Mucosa of rectum (tissue), 2 donors: ENCODE measurements around the gene SLAMF1.
A peak's percentile ranks its signal among the peaks of the same experiment; 100 is the strongest.
"Not testable (repeated sequence)": the region's sequence is repeated elsewhere in the genome, so short reads cannot be mapped to it uniquely, and the experiment has no call there.

Source experiments
- H3K27ac ChIP-seq, 2 donors: one replicate each; pipeline ENCODE4 v1.7.0; 2013; ENCODE audit warnings: inconsistent platforms in 2 of 2, low read depth in 2 of 2, low read length in 2 of 2
- H3K27me3 ChIP-seq, 2 donors: one replicate each; pipeline ENCODE4 v1.7.0; 2013; ENCODE audit warnings: low read length in 2 of 2; ENCODE audit not compliant: control insufficient read depth in 2 of 2, insufficient read depth in 2 of 2
- H3K36me3 ChIP-seq, 2 donors: one replicate each; pipeline ENCODE4 v1.7.0; 2013; ENCODE audit warnings: low read length in 2 of 2; ENCODE audit not compliant: control insufficient read depth in 2 of 2, insufficient read depth in 2 of 2
- H3K4me1 ChIP-seq, 2 donors: one replicate each; pipeline ENCODE4 v1.7.0; 2013; ENCODE audit warnings: low read length in 2 of 2, mild to moderate bottlenecking in 1 of 2; ENCODE audit not compliant: control insufficient read depth in 2 of 2, insufficient read depth in 2 of 2
- H3K4me3 ChIP-seq, 2 donors: one replicate each; pipeline ENCODE4 v1.7.0; 2013; ENCODE audit warnings: low read length in 2 of 2
- H3K9ac ChIP-seq, 2 donors: one replicate each; pipeline ENCODE4 v1.7.0; 2013; ENCODE audit warnings: low read length in 2 of 2, low read depth in 1 of 2, mild to moderate bottlenecking in 1 of 2
- H3K9me3 ChIP-seq, 2 donors: one replicate each; pipeline ENCODE4 v1.7.0; 2013; ENCODE audit warnings: low read length in 2 of 2; ENCODE audit not compliant: control insufficient read depth in 2 of 2
- donor health status: healthy.
- donor health status: Normal muscosa, but diverticular disease.

SLAMF1 gene

GRCh38 chr1:160652065-160652641 is 5.3 kb upstream of the SLAMF1 start:
- not testable (repeated sequence) for H3K9ac ChIP-seq, H3K36me3 ChIP-seq, H3K9me3 ChIP-seq, H3K4me1 ChIP-seq, H3K27me3 ChIP-seq, H3K27ac ChIP-seq, H3K4me3 ChIP-seq

- peaks cover 0 to 4% of the 10 kb centered on the region in 2 donors for H3K4me1 ChIP-seq
- H3K4me3 ChIP-seq = no peak overlapping the region
- no peaks in the 10 kb centered on the region for H3K9me3 ChIP-seq
- no peak overlapping the region for H3K27ac ChIP-seq
- no peaks in the 10 kb centered on the region for H3K27me3 ChIP-seq
- H3K9ac ChIP-seq = no peak overlapping the region
- H3K36me3 ChIP-seq = no peaks in the 10 kb centered on the region
Measured at GRCh38 chr1:160651433-160652064, 4.7 kb upstream of the SLAMF1 start.

- Histone ChIP-seq H3K4me1 (peaks cover 0 to 4% of the 10 kb centered on the region in 2 donors), H3K36me3 (no peaks in the 10 kb centered on the region), H3K27me3 (no peaks in the 10 kb centered on the region), H3K4me3 (peak overlapping the region in 1 of 2 donors; percentile 72), H3K9me3 (no peaks in the 10 kb centered on the region), H3K9ac (peak overlapping the region; percentile 21 to 26), H3K27ac (peak overlapping the region; percentile 26 to 62)
Measured at GRCh38 chr1:160647329-160647720, 481 bp upstream of the SLAMF1 start.

GRCh38 chr1:160646180-160646579 is 664 bp downstream of the SLAMF1 start:
- Histone ChIP-seq H3K36me3 (no peaks in the 10 kb centered on the region), H3K9ac (peak overlapping the region; percentile 21 to 48), H3K27ac (peak overlapping the region; percentile 9 to 62), H3K27me3 (no peaks in the 10 kb centered on the region), H3K4me3 (peak overlapping the region; percentile 44 to 72), H3K9me3 (no peaks in the 10 kb centered on the region), H3K4me1 (peaks cover 0 to 4% of the 10 kb centered on the region in 2 donors)

- Histone ChIP-seq H3K36me3 (no peaks in the 10 kb centered on the region), H3K9me3 (no peaks in the 10 kb centered on the region), H3K27ac (peak overlapping the region; percentile 9 to 62), H3K27me3 (no peaks in the 10 kb centered on the region), H3K9ac (peak overlapping the region; percentile 21 to 49), H3K4me1 (peaks cover 0 to 4% of the 10 kb centered on the region in 2 donors), H3K4me3 (peak overlapping the region; percentile 44 to 72)
Measured at GRCh38 chr1:160645386-160646130, 1.3 kb downstream of the SLAMF1 start.

GRCh38 chr1:160644399-160644798 is 2.4 kb downstream of the SLAMF1 start:
- H3K4me1 ChIP-seq = peaks cover 0 to 4% of the 10 kb centered on the region in 2 donors
- no peaks in the 10 kb centered on the region for H3K9me3 ChIP-seq
- no peaks in the 10 kb centered on the region for H3K36me3 ChIP-seq
- peak overlapping the region in 1 of 2 donors; percentile 72 for H3K4me3 ChIP-seq
- no peaks in the 10 kb centered on the region for H3K27me3 ChIP-seq
- H3K9ac ChIP-seq = no peak overlapping the region
- peak overlapping the region in 1 of 2 donors; percentile 62 for H3K27ac ChIP-seq

- no peaks in the 10 kb centered on the region for H3K36me3 ChIP-seq
- no peak overlapping the region for H3K9ac ChIP-seq
- H3K4me1 ChIP-seq = peaks cover 0 to 7% of the 10 kb centered on the region in 2 donors
- no peak overlapping the region for H3K4me3 ChIP-seq
- no peaks in the 10 kb centered on the region for H3K27me3 ChIP-seq
- H3K9me3 ChIP-seq = no peaks in the 10 kb centered on the region
- no peak overlapping the region for H3K27ac ChIP-seq
Measured at GRCh38 chr1:160643138-160643537, 3.7 kb downstream of the SLAMF1 start.

GRCh38 chr1:160642281-160642644 is 4.6 kb downstream of the SLAMF1 start:
- H3K4me1 ChIP-seq = peaks cover 0 to 5% of the 10 kb centered on the region in 2 donors
- peak overlapping the region in 1 of 2 donors; percentile 37 for H3K4me3 ChIP-seq
- no peaks in the 10 kb centered on the region for H3K36me3 ChIP-seq
- peak overlapping the region in 1 of 2 donors; percentile 6 for H3K9ac ChIP-seq
- no peaks in the 10 kb centered on the region for H3K27me3 ChIP-seq
- H3K27ac ChIP-seq = peak overlapping the region in 1 of 2 donors; percentile 38
- no peaks in the 10 kb centered on the region for H3K9me3 ChIP-seq

GRCh38 chr1:160641323-160642280 is 5.2 kb downstream of the SLAMF1 start:
- H3K27ac ChIP-seq = peak overlapping the region; percentile 12 to 38
- H3K9me3 ChIP-seq = no peaks in the 10 kb centered on the region
- H3K4me3 ChIP-seq = peak overlapping the region in 1 of 2 donors; percentile 26
- no peaks in the 10 kb centered on the region for H3K27me3 ChIP-seq
- no peaks in the 10 kb centered on the region for H3K36me3 ChIP-seq
- peak overlapping the region in 1 of 2 donors; percentile 24 for H3K9ac ChIP-seq
- H3K4me1 ChIP-seq = peaks cover 0 to 7% of the 10 kb centered on the region in 2 donors
